HCT116 (cell line): ENCODE data around the gene C2orf80. TPM values are rescaled to one million over a fixed set of nuclear protein-coding genes. Genes with fewer than 3 reads are reported as not detected.

Experiments used
- ATAC-seq: fragments of 200-7000 bp; cut with Tn5 transposase; 2 replicates; pipeline ENCODE4 v1.9.1; 2020; ENCODE audit warnings: mild to moderate bottlenecking, moderate library complexity
- BruUV-seq: library from RNA; stranded (reverse); fragments of 400-500 nt; replicated peaks from 2 replicates; lab custom pipeline; 2021; lab: Mats Ljungman, UMichigan
- CTCF ChIA-PET: fragments of 300-600 bp; sonication (Branson Sonifier 250); formaldehyde crosslinking; loops from one replicate; lab custom pipeline; 2021; ENCODE audit warnings: antibody characterized with exemption; lab: Charles Lee
- POLR2A ChIA-PET: fragments of 300-600, 350-600 bp; sonication (Branson Sonifier 250); formaldehyde crosslinking; loops from one replicate; lab custom pipeline; 2021; ENCODE audit warnings: antibody characterized with exemption; lab: Charles Lee
- RAD21 ChIA-PET, 2 experiments: fragments of 300-600 bp; sonication (Branson Sonifier 250); formaldehyde crosslinking; loops; one replicate each; lab custom pipeline; 2023; ENCODE audit warnings: low total read pairs in 2 of 2; ENCODE audit not compliant: uncharacterized antibody in 2 of 2, unreplicated experiment in 2 of 2, low non-redundant PET in 1 of 2; lab: Charles Lee
- DNase-seq: peaks from one replicate; pipeline ENCODE4 v3.0.0-alpha.2; 2010; ENCODE audit warnings: low read depth, low spot score
- H2AFZ ChIP-seq: fragments of 200-600 bp; shearing (Covaris generic), sonication (generic); 2 replicates; pipeline ENCODE4 v1.6.1; 2017; ENCODE audit warnings: low read depth, mixed run types, mixed read lengths, antibody characterized with exemption, low read length; ENCODE audit not compliant: poor library complexity, severe bottlenecking
- H3K27ac ChIP-seq: 2 replicates; pipeline ENCODE4 v1.5.1; 2012; ENCODE audit warnings: low read depth, low read length
- H3K27me3 ChIP-seq: fragments of 200-600 bp; sonication (generic); 2 replicates; pipeline ENCODE4 v1.6.1; 2016; ENCODE audit warnings: mixed run types, low read length, mixed read lengths; ENCODE audit not compliant: insufficient read depth
- H3K36me3 ChIP-seq, 2 experiments: fragments of 200-500 bp in 1 of 2; fragments of 200-600 bp in 1 of 2; sonication (Bioruptor generic) in 1 of 2; sonication (generic) in 1 of 2; 2 replicates each; pipeline versions ENCODE4 v1.5.1 to v1.6.1; 2014 to 2016; ENCODE audit warnings: low read length in 2 of 2, inconsistent platforms in 1 of 2, mixed read lengths in 1 of 2, mixed run types in 1 of 2; ENCODE audit not compliant: insufficient read depth in 2 of 2, control insufficient read depth in 1 of 2
- H3K4me1 ChIP-seq, 2 experiments: fragments of 200-600 bp in 1 of 2; sonication (generic) in 1 of 2; 2 replicates each; pipeline versions ENCODE4 v1.5.1 to v1.6.1; 2012 to 2017; ENCODE audit warnings: low read length in 2 of 2, inconsistent platforms in 1 of 2, mild to moderate bottlenecking in 1 of 2, mixed read lengths in 1 of 2, mixed run types in 1 of 2, moderate library complexity in 1 of 2; ENCODE audit not compliant: insufficient read depth in 2 of 2, control insufficient read depth in 1 of 2
- H3K4me2 ChIP-seq: fragments of 200-600 bp; sonication (generic); 2 replicates; pipeline ENCODE4 v1.6.1; 2017; ENCODE audit warnings: mixed run types, low read length, mixed read lengths
- H3K4me3 ChIP-seq, 2 experiments: fragments of 200-600 bp in 1 of 2; sonication (generic) in 1 of 2; replicated peaks in 1 of 2; 2 replicates each; pipeline ENCODE4 v1.5.1; 2011 to 2016; ENCODE audit warnings: low read length in 2 of 2, control low read depth in 1 of 2, low read depth in 1 of 2, mild to moderate bottlenecking in 1 of 2, mixed read lengths in 1 of 2, mixed run types in 1 of 2
- H3K79me2 ChIP-seq: fragments of 200-600 bp; sonication (generic); 2 replicates; pipeline ENCODE4 v1.6.1; 2017; ENCODE audit warnings: mild to moderate bottlenecking, mixed run types, low read length, moderate library complexity, mixed read lengths; ENCODE audit not compliant: insufficient read depth
- H3K9ac ChIP-seq: fragments of 200-600 bp; sonication (generic); 2 replicates; pipeline ENCODE4 v1.6.1; 2016; ENCODE audit warnings: low read length, mixed read lengths
- H3K9me2 ChIP-seq: fragments of 200-600 bp; sonication (generic), shearing (Covaris generic); 2 replicates; pipeline ENCODE4 v1.6.1; 2017; ENCODE audit warnings: mixed run types, mild to moderate bottlenecking, moderate library complexity; ENCODE audit not compliant: insufficient read depth
- H3K9me3 ChIP-seq, 2 experiments: fragments of 200-500 bp in 1 of 2; fragments of 200-600 bp in 1 of 2; sonication (Bioruptor generic) in 1 of 2; sonication (generic) in 1 of 2; 2 replicates each; pipeline ENCODE4 v1.6.1; 2014 to 2017; ENCODE audit warnings: low read length in 2 of 2, mixed read lengths in 2 of 2, inconsistent platforms in 1 of 2, low read depth in 1 of 2, mild to moderate bottlenecking in 1 of 2, mixed run types in 1 of 2, moderate library complexity in 1 of 2; ENCODE audit not compliant: control insufficient read depth in 1 of 2, insufficient read depth in 1 of 2
- H4K20me1 ChIP-seq: fragments of 200-600 bp; sonication (generic), shearing (Covaris generic); 2 replicates; pipeline ENCODE4 v1.6.1; 2017; ENCODE audit warnings: mixed run types, mild to moderate bottlenecking, moderate library complexity; ENCODE audit not compliant: insufficient read depth
- CEBPB ChIP-seq: IDR thresholded peaks from 2 replicates; pipeline ENCODE4 v1.6.1; 2012; ENCODE audit warnings: low read depth
- EGR1 ChIP-seq: IDR thresholded peaks from 2 replicates; pipeline ENCODE4 v1.6.1; 2012; ENCODE audit warnings: low read depth
- ELF1 ChIP-seq: IDR thresholded peaks from 2 replicates; pipeline ENCODE4 v1.6.1; 2012; ENCODE audit warnings: low read depth, borderline replicate concordance
- EZH2 ChIP-seq: fragments of 200-600 bp; sonication (generic); IDR thresholded peaks from 2 replicates; pipeline ENCODE4 v1.6.1; 2017; ENCODE audit warnings: antibody characterized with exemption, mixed run types
- EZH2phosphoT487 ChIP-seq: fragments of 200-600 bp; IDR thresholded peaks from 2 replicates; pipeline ENCODE4 v1.6.1; 2018; ENCODE audit warnings: antibody characterized with exemption, borderline replicate concordance
- FOSL1 ChIP-seq: IDR thresholded peaks from 2 replicates; pipeline ENCODE4 v1.6.1; 2012; ENCODE audit warnings: low read depth
- JUND ChIP-seq: IDR thresholded peaks from 2 replicates; pipeline ENCODE4 v1.6.1; 2012
- POLR2A ChIP-seq: IDR thresholded peaks from 2 replicates; pipeline ENCODE4 v1.7.0; 2011; ENCODE audit warnings: borderline replicate concordance; ENCODE audit not compliant: insufficient read depth, insufficient read length; ENCODE audit errors: extremely low read depth
- POLR2AphosphoS5 ChIP-seq: IDR thresholded peaks from 2 replicates; pipeline ENCODE4 v1.6.1; 2011; ENCODE audit warnings: mild to moderate bottlenecking, low read depth, low read length, moderate library complexity
- RAD21 ChIP-seq: IDR thresholded peaks from 2 replicates; pipeline ENCODE4 v1.6.1; 2012; ENCODE audit warnings: low read depth, mild to moderate bottlenecking
- SIN3A ChIP-seq: IDR thresholded peaks from 2 replicates; pipeline ENCODE4 v1.6.1; 2012; ENCODE audit warnings: low read depth
- SP1 ChIP-seq: IDR thresholded peaks from 2 replicates; pipeline ENCODE4 v1.6.1; 2012; ENCODE audit warnings: low read depth
- TCF7L2 ChIP-seq: IDR thresholded peaks from 2 replicates; pipeline ENCODE4 v1.7.0; 2011; ENCODE audit warnings: borderline replicate concordance, inconsistent platforms; ENCODE audit not compliant: insufficient read depth, insufficient read length; ENCODE audit errors: extremely low read depth
- YY1 ChIP-seq: IDR thresholded peaks from 2 replicates; pipeline ENCODE4 v1.6.1; 2011; ENCODE audit warnings: low read length, low read depth, moderate library complexity, mild to moderate bottlenecking; ENCODE audit not compliant: insufficient replicate concordance; ENCODE audit errors: extremely low read depth
- ZFX ChIP-seq: fragments of 450-650 bp; IDR thresholded peaks from 2 replicates; pipeline ENCODE4 v1.6.1; 2017
- ZNF274 ChIP-seq: fragments of 200-500 bp; sonication (Bioruptor generic); IDR thresholded peaks from 2 replicates; pipeline ENCODE4 v1.6.1; 2014; ENCODE audit warnings: mild to moderate bottlenecking, low read depth, low read length, inconsistent platforms
- intact Hi-C: fragments of 100-400 bp; cut with micrococcal nuclease; formaldehyde crosslinking; loops from 2 replicates; pipeline ENCODE4 v1.10.0; 2022
- total RNA-seq: library from RNA; stranded (reverse); gene quantifications from one replicate; pipeline ENCODE4 v1.2.1, GENCODE V29; 2021; ENCODE audit not compliant: unreplicated experiment
- TF ChIP-seq, protein P1 (sequence below): IDR thresholded peaks from 2 replicates; pipeline ENCODE4 v1.6.1; 2012; ENCODE audit warnings: low read depth
- TF ChIP-seq, protein P2 (sequence below): IDR thresholded peaks from 2 replicates; pipeline ENCODE4 v1.6.1; 2011; ENCODE audit warnings: mild to moderate bottlenecking, low read length, moderate library complexity; ENCODE audit not compliant: insufficient replicate concordance; ENCODE audit errors: extremely low read depth
- TF ChIP-seq, protein P3 (sequence below): IDR thresholded peaks from 2 replicates; pipeline ENCODE4 v1.6.1; 2012
- TF ChIP-seq, protein P4 (sequence below): IDR thresholded peaks from 2 replicates; pipeline ENCODE4 v1.6.1; 2012

Gene C2orf80
- total RNA-seq, 1 experiment from 2014 or later = not detected

DNA sequence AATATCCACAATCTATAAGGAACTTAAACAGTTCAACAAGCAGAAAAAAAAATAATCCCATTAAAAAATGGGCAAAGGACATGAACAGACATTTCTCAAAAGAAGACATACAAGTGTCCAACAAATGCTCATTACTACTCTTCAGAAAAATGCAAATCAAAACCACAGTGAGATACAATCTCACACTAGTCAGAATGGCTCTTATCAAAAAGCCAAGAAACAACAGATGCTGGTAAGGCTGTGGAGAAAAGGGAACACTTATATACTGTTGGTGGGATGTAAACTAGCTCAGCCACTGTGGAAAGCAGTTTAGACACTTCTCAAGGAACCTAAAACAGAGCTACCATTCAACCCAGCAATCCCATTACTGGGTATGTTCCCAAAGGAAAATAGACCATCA is 36.7 kb downstream of the C2orf80 start:
- RAD21 ChIA-PET = no interaction called here
- no peak for ATAC-seq
- H3K4me2 ChIP-seq = no peak overlapping the region
- no peaks in the 10 kb centered on the region for H3K27me3 ChIP-seq
- H3K9me2 ChIP-seq = no peaks in the 10 kb centered on the region
- no peaks in the 10 kb centered on the region for H3K36me3 ChIP-seq
- H4K20me1 ChIP-seq = no peaks in the 10 kb centered on the region
- no peak overlapping the region for H2AFZ ChIP-seq
- POLR2A ChIA-PET = no interaction called here
- no TSS peak for BruUV-seq
- intact Hi-C loops = no loop called here
- H3K27ac ChIP-seq = no peak overlapping the region
- H3K9ac ChIP-seq = no peak overlapping the region
- H3K4me1 ChIP-seq = no peaks in the 10 kb centered on the region
- CTCF ChIA-PET = no interaction called here
- H3K4me3 ChIP-seq = no peak overlapping the region
- DNase-seq = no peak
- no peaks in the 10 kb centered on the region for H3K9me3 ChIP-seq
- no peak for TF ChIP-seq ELF1
- TF ChIP-seq, protein P1, sequence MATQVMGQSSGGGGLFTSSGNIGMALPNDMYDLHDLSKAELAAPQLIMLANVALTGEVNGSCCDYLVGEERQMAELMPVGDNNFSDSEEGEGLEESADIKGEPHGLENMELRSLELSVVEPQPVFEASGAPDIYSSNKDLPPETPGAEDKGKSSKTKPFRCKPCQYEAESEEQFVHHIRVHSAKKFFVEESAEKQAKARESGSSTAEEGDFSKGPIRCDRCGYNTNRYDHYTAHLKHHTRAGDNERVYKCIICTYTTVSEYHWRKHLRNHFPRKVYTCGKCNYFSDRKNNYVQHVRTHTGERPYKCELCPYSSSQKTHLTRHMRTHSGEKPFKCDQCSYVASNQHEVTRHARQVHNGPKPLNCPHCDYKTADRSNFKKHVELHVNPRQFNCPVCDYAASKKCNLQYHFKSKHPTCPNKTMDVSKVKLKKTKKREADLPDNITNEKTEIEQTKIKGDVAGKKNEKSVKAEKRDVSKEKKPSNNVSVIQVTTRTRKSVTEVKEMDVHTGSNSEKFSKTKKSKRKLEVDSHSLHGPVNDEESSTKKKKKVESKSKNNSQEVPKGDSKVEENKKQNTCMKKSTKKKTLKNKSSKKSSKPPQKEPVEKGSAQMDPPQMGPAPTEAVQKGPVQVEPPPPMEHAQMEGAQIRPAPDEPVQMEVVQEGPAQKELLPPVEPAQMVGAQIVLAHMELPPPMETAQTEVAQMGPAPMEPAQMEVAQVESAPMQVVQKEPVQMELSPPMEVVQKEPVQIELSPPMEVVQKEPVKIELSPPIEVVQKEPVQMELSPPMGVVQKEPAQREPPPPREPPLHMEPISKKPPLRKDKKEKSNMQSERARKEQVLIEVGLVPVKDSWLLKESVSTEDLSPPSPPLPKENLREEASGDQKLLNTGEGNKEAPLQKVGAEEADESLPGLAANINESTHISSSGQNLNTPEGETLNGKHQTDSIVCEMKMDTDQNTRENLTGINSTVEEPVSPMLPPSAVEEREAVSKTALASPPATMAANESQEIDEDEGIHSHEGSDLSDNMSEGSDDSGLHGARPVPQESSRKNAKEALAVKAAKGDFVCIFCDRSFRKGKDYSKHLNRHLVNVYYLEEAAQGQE = no peak
- no peak for TF ChIP-seq FOSL1
- no peak for TF ChIP-seq POLR2A
- TF ChIP-seq, protein P2, sequence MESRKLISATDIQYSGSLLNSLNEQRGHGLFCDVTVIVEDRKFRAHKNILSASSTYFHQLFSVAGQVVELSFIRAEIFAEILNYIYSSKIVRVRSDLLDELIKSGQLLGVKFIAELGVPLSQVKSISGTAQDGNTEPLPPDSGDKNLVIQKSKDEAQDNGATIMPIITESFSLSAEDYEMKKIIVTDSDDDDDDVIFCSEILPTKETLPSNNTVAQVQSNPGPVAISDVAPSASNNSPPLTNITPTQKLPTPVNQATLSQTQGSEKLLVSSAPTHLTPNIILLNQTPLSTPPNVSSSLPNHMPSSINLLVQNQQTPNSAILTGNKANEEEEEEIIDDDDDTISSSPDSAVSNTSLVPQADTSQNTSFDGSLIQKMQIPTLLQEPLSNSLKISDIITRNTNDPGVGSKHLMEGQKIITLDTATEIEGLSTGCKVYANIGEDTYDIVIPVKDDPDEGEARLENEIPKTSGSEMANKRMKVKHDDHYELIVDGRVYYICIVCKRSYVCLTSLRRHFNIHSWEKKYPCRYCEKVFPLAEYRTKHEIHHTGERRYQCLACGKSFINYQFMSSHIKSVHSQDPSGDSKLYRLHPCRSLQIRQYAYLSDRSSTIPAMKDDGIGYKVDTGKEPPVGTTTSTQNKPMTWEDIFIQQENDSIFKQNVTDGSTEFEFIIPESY = no peak
- TF ChIP-seq RAD21 = no peak
- TF ChIP-seq YY1 = no peak
- no peak for TF ChIP-seq POLR2AphosphoS5
- TF ChIP-seq TCF7L2 = no peak
- no peak for TF ChIP-seq ZFX
- no peak for TF ChIP-seq EZH2phosphoT487
- no peak for TF ChIP-seq JUND
- no peak for TF ChIP-seq ZNF274
- no peak for TF ChIP-seq SIN3A
- TF ChIP-seq CEBPB = no peak
- TF ChIP-seq EZH2 = no peak
- TF ChIP-seq EGR1 = no peak
- TF ChIP-seq, protein P3, sequence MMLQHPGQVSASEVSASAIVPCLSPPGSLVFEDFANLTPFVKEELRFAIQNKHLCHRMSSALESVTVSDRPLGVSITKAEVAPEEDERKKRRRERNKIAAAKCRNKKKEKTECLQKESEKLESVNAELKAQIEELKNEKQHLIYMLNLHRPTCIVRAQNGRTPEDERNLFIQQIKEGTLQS = no peak
- no peak for TF ChIP-seq SP1
- TF ChIP-seq, protein P4, sequence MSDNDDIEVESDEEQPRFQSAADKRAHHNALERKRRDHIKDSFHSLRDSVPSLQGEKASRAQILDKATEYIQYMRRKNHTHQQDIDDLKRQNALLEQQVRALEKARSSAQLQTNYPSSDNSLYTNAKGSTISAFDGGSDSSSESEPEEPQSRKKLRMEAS = no peak
- H3K79me2 ChIP-seq = no peaks in the 10 kb centered on the region
